ENCODE data around the gene DPYSL5. TPM values are rescaled to one million over a fixed set of nuclear protein-coding genes. Genes with fewer than 3 reads are reported as not detected.

The DPYSL5 gene
- total and polyA plus RNA-seq, 2 donors (not counting 3 experiments of a cell fraction or from before 2014, with no cell fraction given) = not detected

- no peaks in the 10 kb centered on the region for H3K9me1 ChIP-seq (replicated peaks; ENCODE audit: control insufficient read depth, extremely low read depth, insufficient read depth, low read length)
These were observed 104.4 kb downstream of the DPYSL5 start for GRCh38 chr2:26952374-26952773.

More at GRCh38 chr2:26952374-26952773, 104.4 kb downstream of the DPYSL5 start:
- no peak overlapping the region for H2AFZ ChIP-seq (ENCODE audit: low read depth, low read length)
- intact Hi-C loops (cut with micrococcal nuclease) = no loop called here
- H3K9me3 ChIP-seq (replicated peaks; ENCODE audit: control insufficient read depth, insufficient read depth, low read length) = no peaks in the 10 kb centered on the region
- ChIA-PET POLR2A (no interaction called here), CTCF (interaction anchor here (1.4 to 2.7 kb wide), 3 partner anchors 9 to 63 kb away, joined by 3 to 14 read pairs (median 8); no protein-coding TSS in a partner anchor)
- no peak overlapping the region for H3K4me2 ChIP-seq (ENCODE audit: insufficient read depth, low read length)
- no peak overlapping the region for H3K9ac ChIP-seq (replicated peaks; ENCODE audit: extremely low read depth, insufficient read depth, low read length)
- H3K36me3 ChIP-seq (ENCODE audit: control insufficient read depth in 2 of 2, extremely low read depth in 1 of 2, insufficient read depth in 2 of 2, low read length in 2 of 2) = no peaks in the 10 kb centered on the region
- no peak overlapping the region for H3K27ac ChIP-seq (ENCODE audit: insufficient read depth, low read depth, low read length)
- no peak for DNase-seq (ENCODE audit: low read depth, low spot score)
- no peaks in the 10 kb centered on the region for H3K4me1 ChIP-seq (ENCODE audit: control insufficient read depth, extremely low read depth, insufficient read depth, low read length)
- peaks cover 16 to 29% of the 10 kb centered on the region in 2 experiments for H3K27me3 ChIP-seq (ENCODE audit: control insufficient read depth in 2 of 2, insufficient read depth in 2 of 2, low read length in 2 of 2)
- no peaks in the 10 kb centered on the region for H3K79me2 ChIP-seq (ENCODE audit: control insufficient read depth, insufficient read depth, low read length)
- H3K4me3 ChIP-seq (replicated peaks in 1 of 3; ENCODE audit: insufficient read depth in 1 of 3, low read depth in 1 of 3, low read length in 3 of 3) = no peak overlapping the region
- no peaks in the 10 kb centered on the region for H4K20me1 ChIP-seq (replicated peaks; ENCODE audit: control insufficient read depth, extremely low read depth, insufficient read depth, low read length)
- no peak for FAIRE-seq
- dilution Hi-C loops (cut with MboI; ENCODE audit: extremely low pct_ligation_motif_present, low sequenced_read_pairs) = no loop called here
- BruUV-seq (replicated peaks) = no TSS peak
- no peak for TF ChIP-seq POLR2A (IDR thresholded peaks at IDR 0.05; ENCODE audit: low read depth, low read length)
- no peak for TF ChIP-seq MYC (IDR thresholded peaks at IDR 0.05; ENCODE audit: low read depth, low read length)
- TF ChIP-seq FOS (IDR thresholded peaks at IDR 0.05; ENCODE audit: borderline replicate concordance, insufficient read depth, low read length) = no peak
- no peak for TF ChIP-seq MAX (IDR thresholded peaks at IDR 0.05; ENCODE audit: insufficient read depth, insufficient read length)
- no peak for TF ChIP-seq POLR2AphosphoS5 (IDR thresholded peaks at IDR 0.05; ENCODE audit: insufficient read depth, low read depth, low read length)
- no peak for TF ChIP-seq CTCF (IDR thresholded peaks at IDR 0.05; ENCODE audit: extremely low read depth in 1 of 2, insufficient read depth in 1 of 2, low read depth in 1 of 2, low read length in 2 of 2)
- no peak for TF ChIP-seq GATA2 (IDR thresholded peaks at IDR 0.05; ENCODE audit: insufficient read depth, insufficient read length, low read depth, low read length)
- no peak for TF ChIP-seq JUN (IDR thresholded peaks at IDR 0.05; ENCODE audit: borderline replicate concordance, insufficient read depth, insufficient read length, low read depth)
- TF ChIP-seq EZH2 (IDR thresholded peaks at IDR 0.05; ENCODE audit: borderline replicate concordance, low read depth, low read length, severe bottlenecking) = no peak
